Amniotic epithelial cell (primary cell): ENCODE data around the gene GH2.
"Not testable (repeated sequence)": the region's sequence is repeated elsewhere in the genome, so short reads cannot be mapped to it uniquely, and the experiment has no call there.

ENCODE experiments used
- DNase-seq: peaks from one replicate; pipeline ENCODE4 v3.0.0-alpha.2; 2010; ENCODE audit warnings: low read depth

GH2 gene

DNA sequence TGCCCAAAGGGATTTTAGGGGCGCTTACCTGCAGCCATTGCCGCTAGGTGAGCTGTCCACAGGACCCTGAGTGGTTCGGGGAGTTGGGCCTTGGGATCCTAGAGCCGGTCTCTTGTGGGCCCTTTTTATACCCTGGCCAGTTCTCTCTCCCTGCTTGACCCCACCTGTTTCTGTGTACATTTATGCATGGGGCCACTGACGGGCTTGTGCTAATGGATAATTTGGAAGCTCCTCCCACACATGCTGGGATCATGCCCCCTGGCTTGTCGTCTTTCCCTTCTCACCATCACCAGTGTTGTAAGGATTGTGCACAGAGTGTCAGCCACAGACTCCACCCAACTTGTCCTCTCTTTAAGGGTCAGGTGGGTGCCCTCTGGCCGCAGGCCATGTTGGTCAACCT, 8.2 kb downstream of the GH2 start, which contains the start of gene CSH2:
TSS of gene CSH2 (minus strand) at position 101 of the 400 bp plus-strand sequence. CDS start at position 38, 63 bp downstream.
- not testable (repeated sequence) for DNase-seq

DNA sequence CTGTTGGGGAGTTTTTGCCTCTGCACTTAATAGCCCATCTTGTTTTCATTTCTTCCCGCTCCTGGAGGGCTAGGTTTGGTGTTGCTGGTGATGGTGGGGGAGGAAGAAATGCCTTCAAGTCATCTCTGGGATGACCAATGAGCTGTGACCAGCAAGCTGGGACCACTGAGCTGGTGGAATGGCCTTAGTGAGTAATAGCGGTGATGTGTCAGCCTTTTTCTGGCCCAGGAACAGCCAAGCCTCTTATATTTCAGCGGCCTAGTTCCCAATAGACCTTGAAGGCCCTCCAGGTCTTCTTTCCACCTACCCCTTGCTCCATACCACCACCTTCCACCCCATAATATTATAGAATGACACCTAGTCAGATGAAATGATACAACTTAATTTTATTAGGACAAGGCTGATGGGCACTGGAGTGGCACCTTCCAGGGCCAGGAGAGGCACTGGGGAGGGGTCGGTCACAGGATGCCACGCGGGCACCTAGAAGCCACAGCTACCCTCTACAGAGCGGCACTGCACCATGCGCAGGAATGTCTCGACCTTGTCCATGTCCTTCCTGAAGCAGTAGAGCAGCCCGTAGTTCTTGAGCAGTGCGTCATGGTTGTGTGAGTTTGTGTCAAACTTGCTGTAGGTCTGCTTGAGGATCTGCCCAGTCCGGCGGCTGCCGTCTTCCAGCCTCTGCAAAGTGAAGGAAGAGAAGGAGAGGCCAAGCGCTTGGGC, 9.9 kb downstream of the GH2 start:
- DNase-seq = not testable (repeated sequence)

DNA sequence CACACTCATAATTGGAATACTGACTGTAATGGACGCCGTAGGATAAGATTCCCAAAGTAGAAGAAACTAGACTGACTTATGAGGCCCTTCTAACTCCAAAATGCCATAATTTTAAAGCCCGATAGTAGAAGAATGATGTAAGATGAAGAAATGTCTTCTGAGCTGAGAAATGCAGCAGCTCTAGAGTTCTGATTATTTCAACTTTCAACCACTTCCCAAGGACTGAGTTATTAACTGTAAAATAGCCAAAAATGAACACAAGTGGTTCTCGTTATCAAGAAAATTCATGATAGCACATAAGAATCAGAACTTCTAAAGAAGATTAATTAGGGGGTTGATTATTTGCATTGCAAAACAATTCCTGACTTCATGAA, 11.5 kb downstream of the GH2 start:
- DNase-seq = not testable (repeated sequence)

DNA sequence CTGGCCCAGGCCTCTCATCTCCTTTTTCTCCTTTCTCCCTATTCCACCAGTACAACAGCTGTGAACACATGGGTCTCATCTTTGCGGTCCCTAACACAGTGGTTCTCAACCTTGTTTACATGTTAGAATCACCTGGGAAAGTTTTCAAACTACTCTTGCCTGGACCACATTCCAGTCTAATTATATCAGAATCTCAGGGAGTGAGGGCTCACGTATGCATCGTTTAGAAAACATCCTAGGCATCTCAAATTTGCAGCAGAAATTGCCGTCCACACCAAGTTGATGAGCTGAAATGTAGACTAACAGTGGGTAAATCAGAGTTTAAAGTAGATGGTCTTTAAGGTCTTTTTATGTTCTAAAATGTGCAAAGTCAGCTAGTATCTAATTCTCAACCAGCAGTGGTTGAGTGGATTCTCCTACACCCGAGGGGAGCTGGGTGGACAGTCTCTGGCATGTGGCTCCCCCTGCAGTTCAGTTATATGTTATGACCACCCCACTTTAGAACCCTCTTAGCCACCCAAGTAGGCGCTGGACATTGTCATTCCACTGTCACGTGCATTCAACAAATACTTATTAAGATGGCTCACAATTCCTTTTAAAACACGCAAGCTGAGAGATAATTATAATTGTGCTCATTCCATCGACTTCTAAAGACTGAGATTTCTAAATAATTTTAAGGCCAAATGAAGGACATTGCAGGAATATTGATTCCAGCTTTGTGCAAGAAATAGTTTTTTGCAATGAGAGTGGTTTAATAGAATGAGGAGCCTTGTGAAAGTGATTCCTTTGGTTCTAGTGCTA, 12.1 kb downstream of the GH2 start:
- DNase-seq = peak; percentile 26

DNA sequence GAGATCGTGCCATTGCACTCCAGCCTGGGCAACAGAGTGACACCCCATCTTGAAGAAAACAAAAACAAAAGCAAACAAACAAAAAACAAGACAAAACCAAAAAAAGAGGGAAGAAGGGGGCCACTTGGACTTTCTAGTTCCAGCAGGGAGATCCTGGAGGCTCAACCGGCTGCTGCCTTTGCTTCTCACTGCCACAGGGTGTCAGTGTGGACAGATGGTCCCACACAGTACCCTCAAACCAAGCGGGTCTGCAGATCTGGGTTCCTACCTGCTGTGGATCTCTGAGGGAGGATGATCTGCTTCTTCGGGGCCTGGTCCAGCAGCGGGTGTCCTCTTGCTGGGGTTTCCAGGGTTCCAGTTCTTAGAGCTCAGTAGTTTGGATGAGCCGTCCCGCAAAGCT, 15.1 kb downstream of the GH2 start:
- not testable (repeated sequence) for DNase-seq

DNA sequence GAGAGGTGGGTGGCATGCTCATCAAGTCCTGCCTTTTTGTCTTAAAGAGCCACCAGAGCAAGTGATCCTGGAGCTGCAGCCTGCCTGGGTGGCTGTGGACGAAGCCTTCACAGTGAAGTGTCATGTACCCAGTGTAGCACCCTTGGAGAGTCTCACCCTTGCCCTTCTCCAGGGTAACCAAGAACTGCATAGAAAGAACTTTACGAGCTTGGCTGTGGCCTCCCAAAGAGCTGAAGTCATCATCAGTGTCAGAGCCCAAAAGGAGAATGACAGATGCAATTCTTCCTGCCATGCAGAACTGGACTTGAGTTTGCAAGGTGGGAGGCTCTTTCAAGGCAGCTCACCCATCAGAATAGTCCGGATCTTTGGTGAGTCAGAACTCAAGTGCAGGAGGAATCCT, 22.5 kb downstream of the GH2 start:
- DNase-seq = no peak

DNA sequence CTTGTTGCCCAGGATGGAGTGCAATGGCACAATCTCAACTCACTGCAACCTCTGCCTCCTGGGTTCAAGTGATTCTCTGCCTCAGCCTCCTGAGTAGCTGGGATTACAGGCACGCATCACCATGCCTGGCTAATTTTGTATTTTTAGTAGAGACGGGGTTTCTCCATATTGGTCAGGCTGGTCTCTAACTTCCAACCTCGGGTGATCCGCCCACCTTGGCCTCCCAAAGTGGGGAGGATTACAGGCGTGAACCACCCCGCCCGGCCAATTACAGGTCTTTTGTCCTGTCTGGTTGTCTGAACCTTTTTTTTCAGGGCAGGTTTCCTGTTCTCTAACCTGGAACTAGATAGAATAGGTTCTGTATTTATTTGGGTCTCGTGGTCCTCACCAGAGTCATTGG, 25.3 kb downstream of the GH2 start:
- DNase-seq = not testable (repeated sequence)

DNA sequence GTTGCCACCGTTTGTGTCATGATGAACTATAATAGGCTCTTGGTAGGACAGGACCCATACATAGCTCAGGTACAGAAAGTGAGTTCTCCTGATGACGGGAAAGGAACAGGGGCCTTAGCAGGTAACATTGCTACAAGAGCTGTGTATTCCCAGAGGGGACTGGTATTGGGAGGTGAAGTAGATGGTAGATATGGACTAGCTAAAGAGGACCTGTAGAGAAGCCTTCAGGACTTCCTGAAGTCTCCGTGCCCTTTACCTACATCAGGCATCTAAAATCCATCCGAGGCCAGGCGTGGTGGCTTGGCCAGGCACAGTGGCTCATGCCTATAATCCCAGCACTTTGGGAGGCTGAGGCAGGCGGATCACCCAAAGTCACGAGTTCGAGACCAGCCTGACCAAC, 26.6 kb downstream of the GH2 start:
- DNase-seq = no peak

DNA sequence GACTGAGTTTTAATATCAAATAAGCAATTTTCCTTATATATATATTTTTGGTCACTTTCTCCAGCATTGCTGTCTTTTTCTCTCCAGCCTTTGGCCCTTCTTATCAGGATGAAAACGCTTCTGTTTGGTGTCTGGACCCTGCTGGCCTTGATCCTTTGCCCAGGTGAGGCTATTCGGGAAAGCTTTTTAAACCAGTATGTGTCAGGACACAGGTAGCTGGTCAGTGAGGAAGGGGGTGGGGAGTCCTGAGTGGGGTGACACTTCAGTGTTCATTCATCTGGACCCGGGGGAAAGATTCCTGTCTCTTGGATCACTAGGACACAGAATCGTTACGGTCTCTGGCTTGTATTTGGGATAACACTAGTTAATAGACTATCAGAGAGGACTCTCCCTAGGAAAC, 27.0 kb downstream of the GH2 start:
- DNase-seq = no peak

DNA sequence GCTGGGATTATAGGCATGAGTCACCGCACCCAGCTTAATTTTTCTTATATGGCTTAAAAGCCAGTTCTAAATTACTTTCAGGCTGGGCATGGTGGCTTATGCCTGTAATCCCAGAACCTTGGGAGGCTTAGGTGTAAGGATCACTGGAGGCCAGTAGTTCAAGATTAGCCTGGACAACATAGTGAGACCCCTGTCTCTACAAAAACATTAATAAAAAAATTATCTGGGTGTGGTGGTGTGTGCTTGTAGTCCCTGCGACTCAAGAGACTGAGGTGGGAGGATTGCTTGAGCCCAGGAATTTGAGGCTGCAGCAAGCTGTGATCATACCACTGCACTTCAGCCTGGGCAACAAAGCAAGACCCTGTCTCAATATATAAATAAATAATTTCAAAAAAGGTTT, 28.5 kb downstream of the GH2 start:
- DNase-seq = no peak

DNA sequence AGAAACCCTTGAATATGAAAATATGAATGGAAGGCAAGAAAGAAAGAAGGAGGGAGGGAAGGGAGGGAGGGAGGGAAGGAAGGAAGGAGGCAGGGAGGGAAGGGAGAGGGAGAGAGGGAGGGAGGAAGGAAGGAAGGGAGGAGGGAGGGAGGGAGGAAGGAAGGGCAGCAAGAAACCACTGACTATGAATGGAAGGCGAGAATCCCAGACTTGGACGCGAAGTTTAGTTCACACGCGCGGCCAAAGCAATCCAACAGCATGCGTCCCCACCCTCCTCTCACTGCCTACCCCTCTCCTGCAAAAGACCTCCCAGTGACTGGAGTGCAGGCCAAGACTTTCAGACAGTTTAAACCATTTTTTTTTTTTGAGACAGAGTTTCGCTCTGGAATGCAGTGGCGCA, 31.3 kb downstream of the GH2 start:
- DNase-seq = no peak

DNA sequence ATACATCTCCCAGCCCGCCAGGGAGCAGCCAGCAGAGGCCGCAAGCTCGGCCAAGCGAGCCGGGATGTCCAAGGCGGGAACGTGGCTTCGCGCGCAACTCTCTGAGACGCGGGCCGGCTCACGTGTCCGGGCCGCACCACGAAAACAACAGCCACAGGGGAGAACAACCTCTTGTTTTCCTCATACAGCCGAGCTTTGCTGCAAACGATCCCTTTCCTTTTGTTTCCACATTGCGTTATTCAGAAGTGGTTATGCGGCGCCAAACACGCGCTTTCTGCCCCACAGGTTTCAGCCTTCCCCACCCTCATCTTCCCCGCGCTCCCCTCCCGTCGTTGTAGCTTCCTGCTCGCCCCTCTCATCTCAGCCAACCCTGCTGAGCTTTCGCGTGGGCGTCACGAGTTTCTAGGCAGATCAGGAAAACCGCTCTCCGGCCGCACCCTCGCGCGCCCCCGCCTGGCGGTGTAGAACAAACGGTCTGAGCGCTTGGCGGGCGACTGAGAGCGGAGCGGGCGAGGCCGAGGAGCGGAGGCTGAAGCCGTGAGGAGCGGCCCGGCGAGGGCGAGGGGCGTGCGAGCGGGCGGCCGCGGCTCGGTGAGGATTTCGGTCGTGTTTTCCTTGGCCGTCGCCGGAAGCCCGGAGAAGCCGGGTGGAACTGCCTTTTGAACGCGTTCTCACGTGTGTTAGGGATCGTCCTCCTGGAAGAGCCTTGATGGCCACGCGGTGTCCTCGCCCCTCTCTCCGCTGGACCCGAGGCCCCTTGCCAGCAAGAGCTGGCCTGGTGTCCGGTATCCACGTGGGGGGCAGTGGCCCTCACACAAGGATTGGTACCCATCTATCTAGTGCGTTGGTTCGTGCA, 32.7 kb downstream of the GH2 start:
- DNase-seq = peak; percentile 86

DNA sequence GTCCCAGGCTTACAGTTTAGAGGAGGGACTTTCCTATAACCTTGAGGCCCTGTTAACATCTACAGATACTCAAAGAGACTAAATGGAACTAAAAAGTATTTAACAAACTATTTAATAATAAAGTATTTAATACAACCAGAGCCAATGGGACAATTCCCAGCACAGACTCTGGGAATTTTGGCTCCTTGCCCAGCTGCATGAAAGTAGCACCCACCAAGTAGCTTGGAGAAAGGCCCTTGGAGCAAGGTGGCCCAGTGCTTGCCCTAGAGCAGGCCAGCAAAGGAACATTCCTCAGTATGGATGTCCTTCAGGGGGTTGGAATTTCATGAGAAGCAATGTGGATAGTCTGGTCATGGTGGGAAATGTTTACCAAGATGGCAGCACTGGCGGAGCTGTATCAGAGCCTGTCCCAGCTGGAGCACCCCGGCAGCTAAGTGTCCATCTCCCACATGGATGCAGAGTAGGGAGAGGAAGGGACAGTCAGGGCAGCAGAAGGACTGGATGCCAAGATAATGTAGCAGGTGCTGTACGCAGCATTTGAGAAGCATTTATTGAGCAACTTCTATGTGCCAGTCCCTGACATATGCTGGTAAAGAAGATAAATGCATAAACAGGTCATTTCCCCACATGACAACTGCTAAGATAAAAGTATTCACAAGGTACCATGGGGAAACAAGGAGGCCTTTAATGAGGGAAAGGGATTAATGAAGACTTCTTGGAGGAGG, 34.1 kb downstream of the GH2 start:
- DNase-seq = no peak

DNA sequence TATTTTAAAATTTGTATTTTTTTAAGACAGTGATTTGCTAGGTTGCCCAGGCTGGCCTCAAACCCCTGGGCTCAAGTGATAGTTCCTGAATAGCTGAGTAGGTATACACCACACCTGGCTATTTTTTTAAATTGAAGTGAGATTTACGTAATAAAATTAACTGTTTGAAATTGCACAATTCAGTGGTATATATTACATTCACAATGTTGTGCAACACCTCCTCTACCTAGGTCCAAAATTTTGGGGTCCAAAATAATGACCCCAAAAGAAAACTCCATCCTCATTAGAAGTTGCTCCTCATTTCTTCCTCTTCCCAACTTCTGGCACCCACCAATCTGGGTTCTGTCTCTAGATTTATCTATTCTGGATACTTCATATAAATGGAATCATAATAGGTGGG, 36.2 kb downstream of the GH2 start:
- DNase-seq = no peak

DNA sequence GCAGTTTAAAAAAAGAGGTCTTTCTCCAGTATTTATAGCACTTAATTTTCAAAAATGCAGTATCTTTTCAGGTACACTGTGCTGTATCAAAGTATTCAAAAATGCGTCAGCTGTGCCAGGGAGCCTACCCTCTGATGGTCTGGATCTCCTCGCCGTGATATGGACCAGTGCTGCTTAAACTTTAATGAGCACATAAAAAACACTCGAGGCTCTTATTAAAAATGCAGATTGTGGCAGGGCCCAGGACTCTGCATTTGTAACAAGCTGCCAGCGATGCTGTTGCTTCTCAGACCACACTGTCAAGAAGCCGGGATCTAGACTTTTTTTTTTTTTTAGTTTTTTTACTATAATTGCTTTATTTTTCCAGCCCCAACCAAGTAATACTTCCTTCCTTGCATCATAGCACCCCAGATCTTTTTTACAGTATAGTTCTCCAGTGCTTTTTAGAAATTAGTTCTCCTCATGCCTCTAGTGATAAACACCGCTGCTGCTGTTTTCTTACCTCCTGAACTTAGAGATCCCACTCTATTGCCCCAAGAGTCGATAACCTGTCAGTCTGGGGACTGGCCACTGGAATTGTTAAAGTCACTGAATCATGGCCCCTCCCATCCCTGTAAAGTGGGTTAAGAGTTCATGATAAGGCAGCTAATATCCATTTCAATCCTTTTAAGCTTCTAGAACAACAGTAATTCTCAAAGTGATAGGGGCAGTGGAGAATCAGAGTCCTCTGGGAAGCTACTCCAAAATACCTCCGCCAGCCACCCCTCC, 37.6 kb downstream of the GH2 start:
- DNase-seq = no peak

DNA sequence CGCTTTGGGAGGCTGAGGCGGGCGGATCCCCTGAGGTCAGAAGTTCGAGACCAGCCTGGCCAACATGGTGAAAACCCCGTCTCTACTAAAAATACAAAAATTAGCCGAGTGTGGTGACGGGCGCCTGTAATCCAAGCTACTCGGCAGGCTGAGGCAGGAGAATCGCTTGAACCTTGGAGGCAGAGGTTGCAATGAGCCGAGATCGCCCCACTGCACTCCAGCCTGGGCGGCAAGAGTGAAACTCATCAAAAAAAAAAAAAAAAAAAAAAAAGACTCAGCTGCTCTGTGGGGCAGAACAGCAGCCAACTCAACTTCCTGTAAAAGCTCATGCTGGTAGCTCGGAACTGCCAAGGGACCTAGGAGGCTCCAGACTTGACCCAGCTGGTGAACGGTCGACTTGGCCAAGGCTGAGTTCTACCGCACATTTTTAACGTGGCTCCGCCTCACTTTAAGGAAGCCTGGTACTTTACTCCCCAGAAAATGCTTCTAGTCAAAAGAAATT, 38.3 kb downstream of the GH2 start:
- peak; percentile 20 for DNase-seq

DNA sequence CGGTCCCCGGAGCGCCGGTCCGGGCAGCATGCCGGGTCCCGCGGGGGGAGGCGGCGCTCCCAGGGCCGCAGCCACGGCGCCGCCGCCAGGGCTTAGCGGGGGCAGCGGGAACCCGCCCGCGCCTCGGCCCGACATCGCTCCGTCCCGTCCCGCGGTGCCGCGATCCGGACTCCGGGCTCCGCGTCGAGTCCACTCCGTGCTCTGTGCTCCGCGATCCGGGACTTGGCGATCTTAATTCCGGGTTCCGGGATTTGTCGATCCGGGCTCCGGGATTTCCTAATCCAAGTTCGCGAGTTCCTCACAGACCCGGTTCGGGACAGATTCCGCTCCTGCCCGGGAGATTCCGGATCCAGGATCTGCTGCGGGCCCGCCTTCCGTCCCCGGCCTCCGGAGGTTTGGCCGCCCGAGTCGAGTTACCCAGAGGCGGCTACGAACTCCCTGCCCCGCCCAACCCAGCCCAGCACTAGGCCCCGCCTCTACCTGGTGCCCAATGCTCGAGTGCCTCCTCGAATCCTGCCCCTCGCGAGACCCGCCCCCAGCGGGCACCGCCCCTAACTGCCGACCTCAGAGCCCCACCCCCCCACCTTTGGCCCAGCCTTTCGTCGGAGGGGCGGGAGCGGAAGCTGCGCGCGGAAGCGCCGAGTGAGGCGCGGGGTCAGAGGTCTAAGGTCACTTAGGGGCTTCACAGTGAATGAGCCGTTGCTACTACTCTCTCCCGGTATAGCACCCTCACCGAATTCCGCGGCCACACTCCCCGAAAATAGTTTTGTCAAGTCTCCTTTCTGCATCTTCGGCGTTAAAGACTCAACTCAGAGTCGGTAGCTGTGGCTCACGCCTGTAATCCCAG, 39.0 kb downstream of the GH2 start, which contains the start of gene SMARCD2:
TSS of gene SMARCD2 (minus strand) at position 146 of the 847 bp plus-strand sequence. CDS start at position 135, 11 bp downstream.
- peak; percentile 99 for DNase-seq

DNA sequence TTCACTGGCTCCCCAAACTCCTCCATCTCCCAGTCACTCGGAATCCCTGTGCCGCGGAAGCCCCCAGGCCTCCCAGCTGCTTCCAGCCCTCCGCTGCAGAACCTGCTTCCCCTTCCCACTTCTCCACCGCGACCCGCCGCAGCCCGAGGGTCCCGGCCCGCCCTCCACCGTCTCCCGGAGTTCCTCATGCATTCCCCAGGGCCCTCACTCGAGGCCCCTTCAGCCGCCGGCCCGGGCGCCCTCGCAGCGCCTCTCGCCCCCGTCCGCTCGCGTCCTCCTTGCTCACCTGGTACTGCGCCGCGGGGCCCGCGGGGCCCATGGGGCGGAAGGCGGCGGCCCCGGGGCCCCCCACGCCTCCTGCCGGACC, 39.6 kb downstream of the GH2 start:
- DNase-seq = no peak

DNA sequence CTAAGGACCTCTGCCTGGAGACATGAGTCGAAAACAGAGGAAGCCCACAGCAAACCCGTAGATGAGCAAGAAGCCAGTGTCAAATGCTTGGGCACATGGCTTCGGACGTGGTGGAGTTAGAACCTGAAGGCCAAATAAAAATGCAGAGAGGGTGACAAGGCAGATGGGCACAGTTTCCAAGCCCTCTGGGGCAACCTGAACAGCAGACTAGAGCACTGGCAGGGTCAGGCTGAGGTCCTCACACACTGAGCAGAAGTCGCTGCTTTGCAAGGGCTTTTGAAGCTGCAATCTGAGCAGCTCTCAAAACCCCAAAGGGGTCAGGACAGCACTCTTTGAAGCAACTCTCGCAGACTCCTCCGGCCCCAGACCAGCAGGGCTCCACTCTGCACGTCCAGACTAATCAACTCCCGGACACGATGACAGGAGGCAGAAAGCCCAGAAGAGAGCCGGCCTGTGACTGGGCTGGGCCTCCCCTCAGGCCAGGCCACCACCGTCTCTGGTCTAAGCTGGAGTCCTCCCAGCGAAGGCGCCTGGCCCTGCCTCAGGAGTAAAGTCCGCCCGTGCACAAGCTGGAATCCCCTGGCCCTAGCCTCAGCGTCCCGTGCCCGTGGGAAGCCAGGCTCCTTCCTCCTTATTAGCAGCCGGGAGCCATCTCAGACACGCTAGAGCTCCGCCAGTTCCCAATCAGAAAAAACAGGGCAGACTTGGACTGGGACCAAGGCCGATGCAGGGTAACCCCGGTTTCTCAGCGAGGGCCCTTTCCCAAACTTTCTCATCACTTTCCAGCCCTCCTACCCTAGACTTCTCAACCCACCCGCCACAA, 40.2 kb downstream of the GH2 start:
- DNase-seq = peak; percentile 23
